Panc1 (cell line): ENCODE results near the gene WDR20.

Experiments used
- POLR2AphosphoS5 ChIP-seq: IDR thresholded peaks from 2 replicates; pipeline ENCODE4 v1.6.1; 2012; ENCODE audit warnings: mild to moderate bottlenecking, low read depth, low read length, moderate library complexity
- REST ChIP-seq, 2 experiments: IDR thresholded peaks; 2 replicates each; pipeline ENCODE4 v1.6.1; 2011 to 2012; ENCODE audit warnings: low read depth in 2 of 2, control low read depth in 1 of 2, low read length in 1 of 2, mild to moderate bottlenecking in 1 of 2, moderate library complexity in 1 of 2; ENCODE audit not compliant: insufficient read depth in 1 of 2
- TF ChIP-seq, protein P1 (sequence below): fragments of 450-650 bp; IDR thresholded peaks from 2 replicates; pipeline ENCODE4 v1.5.1; 2017; ENCODE audit warnings: mild to moderate bottlenecking

DNA sequence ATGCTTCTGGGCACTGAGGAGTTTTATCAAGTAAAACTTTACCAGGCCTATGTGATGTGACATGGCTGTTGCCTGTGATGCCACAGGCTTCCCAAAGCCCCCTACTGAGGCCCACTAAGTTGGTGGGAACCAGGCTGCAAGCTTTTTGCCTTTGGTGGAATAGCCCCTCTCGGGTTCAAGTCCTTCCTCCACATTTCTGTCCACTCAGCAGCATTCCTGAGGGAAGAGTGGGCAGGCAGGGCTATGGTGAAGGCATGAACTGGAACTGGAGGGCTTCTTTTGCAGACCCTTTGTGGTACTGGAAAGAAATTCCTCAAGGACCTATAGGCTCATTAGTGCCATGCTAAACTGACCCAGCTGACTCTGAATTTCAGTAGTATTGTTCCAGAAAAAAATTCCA, 48.5 kb downstream of the WDR20 start:
- TF ChIP-seq, protein P1, sequence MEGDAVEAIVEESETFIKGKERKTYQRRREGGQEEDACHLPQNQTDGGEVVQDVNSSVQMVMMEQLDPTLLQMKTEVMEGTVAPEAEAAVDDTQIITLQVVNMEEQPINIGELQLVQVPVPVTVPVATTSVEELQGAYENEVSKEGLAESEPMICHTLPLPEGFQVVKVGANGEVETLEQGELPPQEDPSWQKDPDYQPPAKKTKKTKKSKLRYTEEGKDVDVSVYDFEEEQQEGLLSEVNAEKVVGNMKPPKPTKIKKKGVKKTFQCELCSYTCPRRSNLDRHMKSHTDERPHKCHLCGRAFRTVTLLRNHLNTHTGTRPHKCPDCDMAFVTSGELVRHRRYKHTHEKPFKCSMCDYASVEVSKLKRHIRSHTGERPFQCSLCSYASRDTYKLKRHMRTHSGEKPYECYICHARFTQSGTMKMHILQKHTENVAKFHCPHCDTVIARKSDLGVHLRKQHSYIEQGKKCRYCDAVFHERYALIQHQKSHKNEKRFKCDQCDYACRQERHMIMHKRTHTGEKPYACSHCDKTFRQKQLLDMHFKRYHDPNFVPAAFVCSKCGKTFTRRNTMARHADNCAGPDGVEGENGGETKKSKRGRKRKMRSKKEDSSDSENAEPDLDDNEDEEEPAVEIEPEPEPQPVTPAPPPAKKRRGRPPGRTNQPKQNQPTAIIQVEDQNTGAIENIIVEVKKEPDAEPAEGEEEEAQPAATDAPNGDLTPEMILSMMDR: no peak
- TF ChIP-seq POLR2AphosphoS5: no peak
- no peak for TF ChIP-seq REST (IDR thresholded peaks at IDR 0.05; ENCODE audit: insufficient read depth in 1 of 2, low read depth in 2 of 2, low read length in 1 of 2)
